NCI-H2196 treated with DMSO at 0.1 percent for 48 hours (cell line): ENCODE data around the gene ENDOV.

Experiments
- DNase-seq: peaks from one replicate; lab custom pipeline; 2025; ENCODE audit not compliant: unreplicated experiment; lab: John Stamatoyannopoulos, UW

The ENDOV gene

DNA sequence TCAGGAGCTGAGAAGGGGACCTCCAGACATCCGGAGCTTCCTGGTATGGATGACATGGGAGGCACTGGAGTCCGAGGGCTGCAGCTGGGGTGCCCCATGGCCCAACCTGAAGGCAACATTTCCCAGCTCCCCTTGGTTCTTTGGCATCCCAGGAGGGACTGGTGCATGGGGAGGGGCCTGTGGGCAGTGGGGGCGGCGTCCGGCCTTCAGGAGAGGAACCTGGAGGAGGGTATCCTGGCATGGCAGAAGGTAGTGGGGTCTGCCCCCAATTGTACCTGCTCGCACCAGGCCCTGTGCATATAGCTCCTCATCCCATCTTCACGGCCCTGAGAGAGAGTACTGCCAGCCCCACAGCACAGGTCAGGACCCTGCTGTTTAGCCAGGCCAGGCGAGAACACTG lies 49.5 kb downstream of the ENDOV start:
- no peak for DNase-seq

DNA sequence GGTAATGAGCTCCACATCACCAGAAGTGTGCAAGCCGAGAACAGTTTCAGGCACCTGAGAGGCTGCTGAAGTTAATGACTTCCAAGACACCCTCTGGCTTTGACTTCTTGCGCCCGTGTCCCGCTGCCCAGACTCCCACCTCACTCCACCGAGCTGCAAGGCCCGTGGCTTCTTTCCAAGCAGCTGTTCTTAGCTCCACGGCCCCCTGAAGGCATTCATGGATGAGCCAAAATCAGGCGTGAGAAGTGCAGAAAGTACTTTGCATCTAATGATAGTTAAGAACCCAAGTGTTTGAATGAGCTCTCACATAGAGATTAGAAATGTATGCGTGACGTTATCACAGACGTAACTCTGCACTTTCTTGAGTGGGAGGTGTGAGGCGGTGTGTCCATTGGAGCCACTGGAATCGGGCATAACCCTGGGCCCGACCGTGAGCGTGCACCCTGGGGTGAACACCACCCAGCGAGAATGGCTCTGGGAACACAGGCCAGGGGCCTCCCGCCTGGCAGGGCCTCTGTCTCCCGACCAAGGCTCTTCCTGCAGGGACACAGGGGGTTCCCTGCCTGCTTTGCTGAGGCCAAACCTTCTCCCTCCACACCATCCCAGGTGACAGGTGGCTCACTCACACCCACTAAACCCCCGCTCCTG lies 50.5 kb downstream of the ENDOV start:
- no peak for DNase-seq

DNA sequence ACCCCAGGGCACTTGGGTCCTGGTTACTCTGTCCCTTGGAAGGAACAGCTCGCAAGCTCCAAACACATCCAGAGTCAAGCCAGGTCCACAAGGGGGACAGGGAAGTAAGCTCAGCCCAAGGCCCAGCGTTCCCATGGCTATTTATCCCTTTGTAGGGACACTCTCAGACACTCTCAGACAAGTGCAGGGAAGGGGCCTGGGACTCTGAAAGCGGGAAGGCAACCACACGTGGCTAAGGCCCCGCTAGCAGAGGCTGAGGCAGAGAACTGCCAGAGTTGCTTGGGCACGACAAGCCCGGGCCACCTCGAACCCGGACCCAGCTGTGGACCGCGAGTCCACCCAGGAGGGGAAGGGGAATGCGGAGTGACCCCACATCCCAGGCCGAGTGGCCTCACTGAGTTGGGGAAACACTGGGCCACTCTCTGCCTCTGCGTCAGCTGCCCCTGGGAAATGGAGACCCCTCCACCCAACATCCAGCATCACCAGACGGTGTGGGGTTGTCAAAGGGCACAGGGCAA lies 51.3 kb downstream of the ENDOV start:
- no peak for DNase-seq

DNA sequence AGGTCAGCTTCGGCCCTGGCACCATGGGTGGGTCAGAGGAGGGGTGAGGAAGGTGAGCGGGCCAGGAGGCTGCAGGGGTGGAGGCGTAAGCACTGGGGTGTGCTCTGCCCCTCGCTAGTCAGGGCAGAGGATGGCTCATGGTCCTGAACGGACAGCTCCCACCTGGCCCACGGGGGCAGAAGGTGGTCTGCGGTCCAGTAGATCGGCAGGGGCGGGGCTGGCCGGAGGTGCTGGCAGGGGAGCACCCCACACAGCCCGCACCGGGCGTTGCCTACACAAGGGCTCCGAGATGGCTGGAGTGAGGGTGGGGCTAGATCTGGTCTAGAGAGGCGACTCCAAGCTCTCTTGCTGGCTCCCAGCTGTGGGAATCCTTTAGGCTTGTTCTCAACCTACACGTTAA lies 53.3 kb downstream of the ENDOV start:
- DNase-seq: no peak

DNA sequence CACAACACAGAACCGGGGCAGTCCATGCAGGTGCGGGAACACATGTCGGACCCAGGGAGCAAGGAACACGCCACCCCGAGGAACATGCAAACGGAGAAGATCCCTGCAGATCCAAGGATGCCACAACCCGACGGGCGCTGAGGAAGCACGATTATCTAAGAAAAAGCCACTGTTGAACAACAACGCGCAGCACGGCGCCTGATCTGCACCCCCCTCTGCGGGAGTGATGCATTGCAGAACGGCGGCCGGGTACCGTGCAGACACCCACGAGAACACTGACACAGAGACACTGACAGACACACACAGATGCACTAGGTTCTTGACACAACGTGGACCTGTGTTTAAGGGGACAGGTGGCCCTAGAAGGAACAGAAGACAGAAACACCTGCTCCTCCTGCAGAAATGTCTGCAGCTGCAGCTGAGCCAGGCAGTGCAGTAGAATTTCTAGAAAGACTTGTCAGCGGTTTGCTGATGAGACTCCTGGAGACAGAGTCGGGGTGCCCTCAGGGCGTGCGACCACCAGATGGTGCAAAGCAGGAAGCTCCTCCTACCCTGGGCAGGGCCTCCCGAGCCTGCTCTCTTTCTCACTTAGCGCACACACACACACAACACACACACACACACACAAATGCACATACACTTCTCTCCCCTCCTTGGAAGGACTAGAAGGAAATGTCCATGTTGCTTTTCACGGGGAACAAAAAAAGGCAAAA lies 54.0 kb downstream of the ENDOV start:
- no peak for DNase-seq

DNA sequence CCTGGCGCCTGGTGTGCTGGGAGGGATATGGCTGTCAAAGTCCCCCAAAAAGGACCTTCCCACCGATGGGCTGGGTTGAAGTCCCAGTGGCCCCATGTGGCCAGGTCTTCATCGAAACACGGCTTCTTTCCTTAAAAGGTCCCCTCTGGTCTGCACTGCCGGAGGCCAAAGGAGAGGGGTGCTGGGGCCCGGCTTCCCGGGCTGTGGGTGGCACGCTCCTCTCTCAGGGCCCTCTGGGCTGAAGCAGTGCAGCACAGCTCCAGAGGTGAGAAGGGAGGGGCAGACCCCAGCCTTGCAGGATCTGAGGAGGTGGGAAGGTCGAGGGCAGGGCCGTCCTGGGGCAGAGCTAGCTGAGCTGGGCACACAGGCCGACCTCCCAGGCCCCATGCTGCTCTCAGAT lies 54.7 kb downstream of the ENDOV start:
- no peak for DNase-seq

DNA sequence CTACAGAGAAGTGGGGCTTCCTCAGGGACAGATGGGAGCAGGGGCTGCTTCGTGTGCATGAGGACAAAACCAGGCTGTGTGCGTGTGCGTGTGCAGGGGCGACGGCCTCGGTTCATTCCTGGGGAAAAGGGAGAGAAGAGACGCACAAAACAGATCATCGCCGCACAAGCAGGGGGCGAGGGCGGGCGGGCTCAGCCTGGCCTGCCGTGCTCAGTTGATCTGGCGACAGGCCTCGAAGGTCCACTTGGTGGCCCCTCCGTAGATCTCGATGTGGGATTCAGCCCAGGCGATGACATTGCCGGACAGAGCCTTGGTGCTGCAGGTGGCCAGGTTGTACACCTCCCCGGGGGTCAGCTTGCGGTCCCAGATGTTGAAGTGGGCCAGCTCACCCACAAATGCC lies 55.6 kb downstream of the ENDOV start:
- no peak for DNase-seq

DNA sequence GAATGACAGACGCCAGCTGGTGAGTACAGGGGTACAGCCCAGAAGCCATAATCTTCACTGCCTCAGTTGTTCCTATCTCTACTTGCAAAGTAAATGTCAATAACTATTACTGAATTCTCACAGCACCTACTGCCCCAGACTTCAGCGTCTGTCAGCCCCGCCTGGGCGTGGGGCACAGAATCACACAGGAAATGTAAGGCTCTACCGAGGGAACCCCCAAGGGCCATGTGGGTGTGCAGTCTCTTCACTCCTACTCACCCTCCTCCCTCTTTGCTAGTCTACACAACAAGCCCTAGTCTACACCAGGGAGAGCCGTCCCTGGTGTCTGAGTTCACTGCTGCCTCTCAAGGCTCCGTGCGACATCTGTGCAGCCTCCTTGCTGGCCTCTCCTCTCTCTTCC lies 57.0 kb downstream of the ENDOV start:
- no peak for DNase-seq

DNA sequence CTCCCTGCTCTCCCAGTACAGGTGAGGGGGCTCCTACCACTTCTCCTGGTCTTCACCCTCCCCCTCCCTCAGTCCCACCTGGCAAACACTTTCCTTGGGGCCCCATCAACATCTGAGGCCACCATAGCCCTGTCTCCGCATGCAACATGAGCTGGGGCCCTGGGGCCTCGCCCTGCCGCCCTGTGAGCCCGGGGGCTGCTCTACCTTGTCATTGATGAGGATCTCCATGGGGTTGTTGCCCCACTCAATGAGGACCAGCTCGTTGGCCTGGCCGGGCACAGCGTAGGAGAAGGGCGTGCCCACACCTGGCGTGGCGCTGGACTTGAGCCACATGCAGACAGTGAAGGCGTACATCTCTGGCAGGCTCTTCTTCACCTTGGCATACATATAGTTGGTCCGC lies 58.0 kb downstream of the ENDOV start:
- no peak for DNase-seq

DNA sequence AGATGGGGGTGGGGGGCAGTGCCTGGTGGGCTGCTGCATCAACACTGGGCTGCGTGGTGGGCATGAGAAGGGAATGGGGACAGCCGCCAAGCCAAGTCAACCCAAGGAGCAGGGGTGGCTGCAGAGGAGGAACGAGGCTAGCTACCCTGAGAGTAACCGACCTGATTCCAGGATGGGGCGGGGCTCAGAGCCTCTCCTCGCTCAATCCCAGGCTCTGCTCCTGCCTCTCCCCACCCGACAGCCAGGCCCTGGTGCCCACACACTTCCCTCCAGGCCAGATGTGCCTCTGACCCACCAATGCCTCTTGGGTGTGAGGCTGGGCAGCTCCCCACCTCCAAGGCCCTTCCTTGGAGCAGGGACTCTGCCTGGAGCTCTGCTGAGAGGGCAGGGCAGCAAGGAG lies 58.7 kb downstream of the ENDOV start:
- no peak for DNase-seq

DNA sequence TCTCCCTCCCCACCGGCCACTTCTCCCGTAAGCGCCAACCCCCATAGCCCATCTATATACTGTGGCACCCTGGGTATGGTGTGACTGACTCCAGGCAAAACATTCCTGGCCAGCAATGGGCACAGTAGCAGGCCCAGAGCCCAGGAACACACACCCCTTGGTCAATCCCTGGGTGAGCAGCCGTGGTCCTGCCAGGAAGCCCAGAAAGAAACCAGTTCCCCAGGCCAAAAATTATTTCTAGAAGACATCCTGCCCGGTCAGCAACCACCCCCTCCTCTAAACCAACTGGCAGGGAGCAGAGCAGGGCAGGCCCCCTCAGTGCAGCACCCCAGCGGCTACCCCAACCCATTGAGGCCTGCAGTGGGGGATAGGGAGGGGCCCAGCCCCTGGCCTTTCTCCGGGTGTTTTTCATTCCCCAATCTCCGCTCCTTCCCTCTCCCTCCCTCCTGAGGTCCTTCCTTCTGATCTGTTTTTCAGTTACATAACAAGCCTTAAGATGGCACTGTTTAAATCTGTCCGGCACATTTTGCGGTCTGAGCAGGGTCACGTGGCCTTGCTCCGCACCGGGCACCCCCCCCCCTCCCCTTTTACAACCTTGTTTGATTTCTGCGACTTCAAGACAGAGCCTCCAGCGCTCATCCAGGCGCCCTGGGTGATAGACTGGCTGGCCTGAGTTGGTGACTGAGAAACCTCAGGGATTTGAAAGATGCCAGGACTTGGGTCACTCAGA lies 59.4 kb downstream of the ENDOV start:
- peak; percentile 78 for DNase-seq

DNA sequence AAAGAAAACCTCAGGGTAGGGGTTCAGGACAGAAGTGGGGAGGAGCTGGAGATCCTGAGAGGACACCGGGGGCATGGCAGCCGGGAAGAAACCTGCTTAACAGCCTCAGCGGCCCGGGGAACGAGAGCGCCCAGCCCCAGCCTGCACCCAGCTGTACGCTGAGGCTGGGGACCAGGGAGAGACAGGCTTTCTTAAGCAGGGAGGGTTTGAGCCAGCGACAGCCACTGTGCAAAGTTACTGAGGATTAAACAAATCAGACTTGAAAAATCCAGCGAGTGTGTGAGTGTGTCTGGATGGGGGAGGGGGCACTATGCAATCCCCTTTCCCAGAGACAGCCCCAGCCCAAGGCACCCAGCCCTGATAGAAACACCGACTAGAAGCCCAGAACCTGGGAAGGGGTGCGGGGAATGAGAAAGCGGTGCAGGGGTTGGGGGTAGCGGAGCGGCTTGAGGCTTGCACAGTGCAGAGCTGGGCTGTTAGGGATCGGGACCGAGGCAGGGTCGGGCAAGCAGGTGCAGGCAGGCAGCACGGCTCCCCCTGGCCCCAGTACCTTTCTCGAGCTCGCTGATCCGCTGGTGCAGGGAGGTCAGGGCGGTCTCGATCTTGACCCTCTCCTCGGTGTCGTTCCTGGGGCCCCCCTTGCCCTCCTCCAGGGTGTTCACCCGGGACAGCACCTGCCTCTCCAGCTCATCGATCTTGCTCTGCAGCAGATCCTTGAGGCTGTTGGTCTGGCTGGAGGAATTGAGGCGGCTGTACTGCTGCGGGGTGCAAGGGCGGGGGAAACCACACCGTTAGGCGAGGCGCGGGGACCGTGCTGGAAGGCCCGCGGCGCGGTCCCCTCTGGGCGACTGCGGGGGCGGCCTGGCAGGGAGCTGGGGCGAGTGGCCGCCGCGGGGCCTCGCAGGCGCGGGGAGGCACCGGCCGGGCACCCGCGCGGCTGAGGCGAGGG lies 60.3 kb downstream of the ENDOV start:
- no peak for DNase-seq

DNA sequence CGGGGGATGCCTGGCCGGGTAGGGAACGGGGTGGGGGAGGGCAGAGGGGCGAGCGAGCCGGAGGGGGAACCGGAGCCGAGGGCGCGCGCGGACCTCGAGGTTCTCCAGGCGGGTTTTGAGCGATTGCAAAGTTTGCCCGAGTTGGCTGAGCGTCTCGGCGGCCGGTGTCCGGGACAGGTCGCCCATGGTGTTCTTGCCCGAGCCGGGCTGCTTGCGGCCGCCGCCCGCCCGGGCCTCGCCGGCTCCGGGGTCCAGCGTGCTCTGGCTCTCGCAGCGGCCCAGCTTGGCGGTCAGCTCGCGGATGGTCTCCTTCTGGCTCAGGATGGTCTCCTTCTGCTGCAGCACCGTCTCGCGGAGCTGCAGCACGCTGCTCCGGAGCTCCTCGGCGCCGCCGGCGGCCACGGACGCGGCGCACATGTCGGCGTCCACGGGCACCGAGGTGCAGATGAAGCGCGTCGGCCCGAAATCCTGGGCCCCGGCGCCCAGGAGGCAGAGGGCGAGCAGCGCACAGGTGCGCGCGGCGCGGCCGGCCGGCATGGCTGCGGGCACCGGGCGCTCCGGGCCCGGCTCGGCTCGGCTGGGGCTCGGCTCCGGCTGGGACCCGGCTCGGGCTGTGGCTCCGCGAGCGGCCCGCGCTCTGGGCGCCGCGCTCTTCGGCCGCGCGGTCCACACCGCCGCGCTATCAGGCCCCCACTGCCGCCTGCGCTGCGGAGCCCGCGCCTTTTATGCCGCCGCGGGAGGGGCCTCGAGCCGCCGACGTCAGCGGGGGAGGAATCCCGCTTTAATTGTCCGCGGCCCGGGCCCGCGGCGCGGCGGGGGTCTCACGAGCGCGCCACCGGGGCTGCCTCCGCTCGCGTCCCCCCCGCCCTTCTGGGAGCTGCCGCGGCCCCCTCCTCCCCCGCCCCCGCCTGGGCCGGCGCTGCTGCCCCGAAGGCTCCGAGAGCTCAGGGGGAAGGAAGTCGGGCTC lies 61.2 kb downstream of the ENDOV start, which contains the start of gene NPTX1:
NPTX1 (minus strand) TSS at position 698 of the 967 bp plus-strand sequence; CDS start at position 537, 161 bp downstream.
- peak; percentile 59 for DNase-seq

DNA sequence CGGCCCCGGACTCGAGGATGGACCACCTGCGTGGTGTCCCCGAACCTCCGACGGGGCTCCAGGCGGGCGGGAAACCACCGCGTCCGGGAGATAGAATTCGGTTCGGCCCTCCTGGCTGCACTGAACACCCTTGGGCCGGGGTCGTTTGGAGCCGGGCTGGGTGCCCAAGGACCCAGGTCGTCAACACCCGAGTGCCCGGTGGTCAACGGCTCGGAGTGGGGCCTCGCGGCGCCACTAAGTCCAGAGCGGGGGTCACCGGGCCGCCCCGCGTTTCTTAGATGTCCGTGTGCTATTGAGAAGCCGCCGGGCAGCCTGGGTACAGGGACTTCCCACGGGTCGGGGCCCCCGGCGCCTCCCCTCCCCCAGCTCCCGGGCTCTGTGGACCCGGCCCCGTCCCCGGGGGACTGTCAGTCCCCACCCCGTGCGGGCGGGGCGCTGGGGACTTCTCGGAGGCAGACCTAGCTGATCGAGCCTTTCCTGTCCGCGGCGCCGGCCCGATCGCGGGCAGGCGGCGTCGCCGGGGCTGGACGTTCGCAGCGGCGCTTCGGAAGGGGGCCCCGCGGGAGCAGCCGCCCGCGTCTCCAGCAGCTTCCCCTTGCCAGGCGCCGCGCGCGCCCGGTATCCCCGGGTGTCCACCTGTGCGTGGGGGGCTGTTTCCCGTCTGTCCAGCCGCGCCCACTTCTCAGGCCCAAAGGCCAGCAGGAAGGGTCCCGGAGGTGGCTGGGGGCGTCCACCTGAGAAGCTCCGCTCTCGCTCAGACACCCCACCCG lies 62.1 kb downstream of the ENDOV start:
- no peak for DNase-seq

DNA sequence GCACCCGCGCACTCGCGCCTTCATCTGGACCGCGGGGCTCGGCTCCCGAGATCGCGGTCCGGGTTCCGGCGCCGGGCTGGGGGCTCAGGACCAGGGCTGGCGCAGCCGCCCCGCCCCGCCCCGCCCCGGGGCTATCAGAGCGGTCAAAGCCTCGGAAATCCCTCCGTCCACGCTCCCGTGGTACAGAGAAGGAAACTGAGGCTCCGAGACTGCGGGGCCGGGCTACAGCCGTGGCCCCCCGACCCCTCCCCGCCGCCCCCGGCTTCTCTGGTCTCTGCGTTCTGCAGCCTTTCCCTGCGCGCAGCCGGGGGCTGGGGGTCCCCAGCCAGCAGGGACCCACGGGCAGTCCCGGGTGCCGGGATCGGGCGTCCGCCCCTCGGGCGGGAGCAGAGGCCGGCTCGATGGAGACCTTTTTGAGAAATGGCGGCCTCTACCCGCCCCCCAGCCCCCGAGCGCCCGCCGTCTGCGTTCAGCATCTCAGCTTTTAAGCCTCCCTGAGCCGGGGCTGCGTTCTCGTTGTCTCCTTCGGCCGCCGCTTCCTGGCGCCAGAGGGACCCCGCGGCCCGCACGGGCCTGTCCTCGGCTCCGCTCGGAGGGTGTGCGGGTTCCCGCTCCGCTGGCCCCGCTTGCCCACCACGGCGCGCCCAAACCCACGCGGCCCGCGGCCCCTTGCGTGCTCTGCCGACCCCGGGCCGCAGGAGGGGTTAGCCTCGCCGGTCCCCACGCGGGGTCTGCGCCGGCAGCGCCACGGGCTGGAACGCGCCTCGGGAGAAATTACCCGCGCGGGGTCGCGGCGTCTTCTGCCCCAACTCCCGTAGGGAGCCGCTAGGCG lies 62.9 kb downstream of the ENDOV start:
- DNase-seq: no peak

DNA sequence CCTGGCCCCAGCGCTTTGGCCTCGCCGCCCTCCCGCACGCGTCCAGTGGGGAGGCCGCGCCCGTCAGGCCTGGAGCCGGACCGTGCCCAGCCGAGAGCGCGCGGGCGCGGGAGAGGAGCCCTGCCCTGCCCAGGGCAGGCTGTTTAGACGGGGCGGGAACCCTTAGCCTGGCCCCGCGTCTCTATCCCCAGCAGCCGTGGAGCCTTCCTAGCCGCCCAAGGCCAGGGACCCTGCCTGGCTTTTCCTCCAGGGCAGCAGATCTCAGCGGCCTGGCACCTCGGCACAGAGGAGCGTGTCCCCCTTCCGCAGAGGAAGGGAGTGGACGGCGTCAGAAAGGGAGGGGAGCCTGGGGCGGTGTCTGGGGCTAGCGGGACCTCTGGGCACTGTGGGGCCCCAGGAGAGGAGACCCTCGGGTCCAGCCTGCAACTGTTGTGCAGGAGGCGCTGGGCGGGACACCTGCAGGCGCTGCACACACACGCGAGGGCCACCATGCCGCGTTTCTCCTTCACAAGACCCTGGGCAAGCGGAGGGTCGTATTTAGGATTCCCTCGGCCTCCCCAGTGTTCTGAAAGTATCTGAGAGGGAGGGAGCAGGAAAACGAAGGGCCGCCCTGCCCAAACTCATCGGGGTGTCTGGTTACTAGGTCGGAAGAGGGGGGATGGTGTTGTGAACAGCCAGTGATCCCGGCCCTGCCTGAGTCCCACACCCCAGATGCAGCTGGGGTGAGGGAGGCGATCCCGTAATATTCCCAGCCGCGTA lies 63.7 kb downstream of the ENDOV start:
- no peak for DNase-seq

DNA sequence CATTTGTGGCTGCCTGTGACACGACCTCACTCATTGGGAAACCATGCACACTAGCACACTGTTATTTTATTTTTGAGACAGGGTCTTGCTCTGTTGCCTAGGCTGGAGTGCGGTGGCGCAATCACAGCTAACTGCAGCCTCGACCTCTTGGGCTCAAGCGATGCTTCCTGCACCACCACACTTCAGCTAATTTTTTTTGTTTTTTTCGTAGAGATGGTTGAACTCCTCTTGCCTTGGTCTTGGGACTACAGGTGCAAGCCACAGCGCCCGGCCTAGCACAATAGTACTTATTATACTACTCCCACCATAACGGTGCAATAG lies 64.2 kb downstream of the ENDOV start:
- DNase-seq: no peak
